Thyroid gland (tissue), 4 donors: ENCODE data around the gene DDB1.

ENCODE experiments used
- CTCF ChIP-seq, 6 experiments: fragments of 200-600 bp in 3 of 6; fragments of 450-650 bp in 3 of 6; sonication (generic) in 3 of 6; IDR thresholded peaks; one replicate each; pipeline ENCODE4 v1.5.1; 2016 to 2019; ENCODE audit warnings: antibody characterized with exemption in 6 of 6, mild to moderate bottlenecking in 2 of 6, inconsistent platforms in 1 of 6, moderate library complexity in 1 of 6
- POLR2A ChIP-seq, 2 donors: fragments of 450-650 bp; IDR thresholded peaks; one replicate each; pipeline ENCODE4 v1.6.1; 2017; ENCODE audit warnings: antibody characterized with exemption in 2 of 2, mild to moderate bottlenecking in 2 of 2, moderate library complexity in 1 of 2

GRCh38 chr11:61367406-61367805 is 34.5 kb upstream of the DDB1 start:
- TF ChIP-seq CTCF (IDR thresholded peaks at IDR 0.05) (no peak), POLR2A (IDR thresholded peaks at IDR 0.05) (no peak)
